Left colon (tissue), 2 donors: ENCODE measurements around the gene C1QBP. TPM values are rescaled to one million over a fixed set of nuclear protein-coding genes. Genes with fewer than 3 reads are reported as not detected.
"Not testable (repeated sequence)": the region's sequence is repeated elsewhere in the genome, so short reads cannot be mapped to it uniquely, and the experiment has no call there.

Source experiments
- ATAC-seq: fragments of 200-7000 bp; cut with Tn5 transposase; one replicate; pipeline ENCODE4 v1.9.1; 2020; ENCODE audit warnings: mild to moderate bottlenecking, moderate library complexity
- DNase-seq, 2 donors: peaks; one replicate each; pipeline ENCODE4 v3.0.0-alpha.2; 2020
- intact Hi-C, 2 donors: fragments of 100-400 bp; cut with DNase I in 1 of 2; cut with micrococcal nuclease in 1 of 2; formaldehyde crosslinking; loops; one replicate each; pipeline versions ENCODE4 v1.11.2 to v1.14.0; 2022; cut with DNase I, micrococcal nuclease
- total RNA-seq, 2 donors: library from RNA; stranded (reverse); fragmentation: NEBNext Ultra II Directional; extraction: Animal tissue kit (Norgen Biotek cat#: 25700); gene quantifications; one replicate each; pipeline ENCODE4 v1.2.1, GENCODE V29; 2021
- donor health status: DM: no; HTN: no; CAD: no.
- donor health status: DM: yes; HTN: yes; CAD: no.

C1QBP gene
- total RNA-seq, 2 donors from 2014 or later, result 98.9 to 134 TPM

DNA sequence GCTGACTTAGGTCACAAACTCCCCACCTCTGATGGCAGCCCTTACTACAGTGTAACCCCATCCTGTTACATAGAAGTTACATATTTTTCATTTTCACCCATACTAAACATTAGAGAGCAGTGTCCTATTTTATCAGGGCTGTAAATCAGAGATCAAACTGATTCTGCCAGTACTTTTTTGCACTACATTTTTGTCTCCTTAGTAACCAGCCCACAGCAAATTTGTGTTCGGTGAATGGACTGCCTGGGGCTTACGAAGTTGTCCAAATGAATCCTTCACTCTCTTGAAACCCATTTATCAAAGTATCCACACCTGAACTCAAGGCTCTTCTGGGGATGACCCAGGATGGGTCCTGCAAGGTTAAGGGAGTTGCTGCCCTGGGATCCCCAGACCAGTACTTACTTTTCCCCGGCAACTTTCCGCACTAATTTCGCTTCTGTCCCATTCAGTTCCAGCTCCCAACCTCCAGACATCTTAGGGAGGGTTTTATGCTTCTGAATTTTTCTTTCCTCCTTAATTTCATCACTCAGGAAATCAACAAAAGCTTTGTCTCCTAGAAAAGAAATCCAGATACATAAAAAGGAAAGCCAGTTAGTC lies 1.1 kb downstream of the C1QBP start:
- intact Hi-C loops, result no loop called here
- DNase-seq (no peak), ATAC-seq (no peak)

DNA sequence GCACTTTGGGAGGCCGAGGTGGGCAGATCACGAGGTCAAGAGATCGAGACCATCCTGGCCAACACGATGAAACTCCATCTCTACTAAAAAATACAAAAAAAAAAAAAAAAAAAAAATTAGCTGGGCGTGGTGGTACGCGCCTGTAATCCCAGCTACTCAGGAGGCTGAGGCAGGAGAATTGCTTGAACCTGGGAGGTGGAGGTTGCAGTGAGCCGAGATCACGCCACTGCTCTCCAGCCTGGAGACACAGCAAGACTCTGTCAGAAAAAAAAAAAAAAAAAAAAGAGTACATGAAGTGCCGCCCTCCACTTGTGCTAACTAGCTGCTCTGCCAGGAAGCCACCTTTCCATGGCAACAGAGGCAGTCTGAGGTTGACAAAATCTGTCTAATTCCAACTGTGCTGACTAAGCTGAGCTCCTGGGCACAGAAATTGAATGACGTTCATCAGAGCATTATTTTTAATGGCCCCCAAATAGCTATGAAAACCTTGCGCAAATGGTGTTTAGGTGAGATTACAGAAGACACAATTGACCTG lies 3.1 kb downstream of the C1QBP start:
- intact Hi-C loops, DNase-seq, ATAC-seq: not testable (repeated sequence)

- no peak for DNase-seq
- intact Hi-C loops, result no loop called here
- no peak for ATAC-seq
These were observed 4.0 kb downstream of the C1QBP start for GRCh38 chr17:5434984-5435383.

DNA sequence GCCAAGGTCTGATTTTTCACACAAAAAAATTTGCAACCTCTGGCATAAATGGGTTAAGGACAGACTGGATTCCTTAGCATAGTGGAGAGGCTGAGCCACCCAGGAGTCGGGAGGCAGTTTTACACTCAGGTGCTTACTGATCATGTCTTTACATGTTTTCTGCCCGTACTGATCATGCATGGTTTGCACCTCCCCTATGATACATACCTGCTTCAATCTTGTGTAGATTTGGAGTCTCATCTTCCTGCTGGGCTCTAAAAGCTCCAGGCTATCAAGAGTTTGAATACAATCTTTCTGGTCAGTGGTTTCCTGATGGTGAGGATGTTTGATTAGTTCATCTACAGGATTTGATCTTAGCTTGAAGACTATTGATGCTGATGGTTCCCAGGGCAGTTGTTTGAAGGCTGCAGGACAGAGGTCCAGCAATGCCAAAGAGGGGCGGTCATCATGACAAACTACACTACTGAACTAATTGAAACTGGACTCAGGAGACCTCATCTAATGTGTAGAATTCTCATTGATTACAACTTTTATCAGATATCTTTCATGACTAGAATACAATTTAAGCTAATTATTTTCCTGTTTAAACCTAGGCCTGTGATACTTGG lies 6.9 kb downstream of the C1QBP start:
- ATAC-seq (no peak), DNase-seq (no peak)
- intact Hi-C loops, result no loop called here

GRCh38 chr17:5431234-5431633 lies 7.7 kb downstream of the C1QBP start:
- DNase-seq, intact Hi-C loops, ATAC-seq: not testable (repeated sequence)

GRCh38 chr17:5430413-5430999 lies 8.4 kb downstream of the C1QBP start:
- intact Hi-C loops, result no loop called here
- ATAC-seq, result no peak

DNA sequence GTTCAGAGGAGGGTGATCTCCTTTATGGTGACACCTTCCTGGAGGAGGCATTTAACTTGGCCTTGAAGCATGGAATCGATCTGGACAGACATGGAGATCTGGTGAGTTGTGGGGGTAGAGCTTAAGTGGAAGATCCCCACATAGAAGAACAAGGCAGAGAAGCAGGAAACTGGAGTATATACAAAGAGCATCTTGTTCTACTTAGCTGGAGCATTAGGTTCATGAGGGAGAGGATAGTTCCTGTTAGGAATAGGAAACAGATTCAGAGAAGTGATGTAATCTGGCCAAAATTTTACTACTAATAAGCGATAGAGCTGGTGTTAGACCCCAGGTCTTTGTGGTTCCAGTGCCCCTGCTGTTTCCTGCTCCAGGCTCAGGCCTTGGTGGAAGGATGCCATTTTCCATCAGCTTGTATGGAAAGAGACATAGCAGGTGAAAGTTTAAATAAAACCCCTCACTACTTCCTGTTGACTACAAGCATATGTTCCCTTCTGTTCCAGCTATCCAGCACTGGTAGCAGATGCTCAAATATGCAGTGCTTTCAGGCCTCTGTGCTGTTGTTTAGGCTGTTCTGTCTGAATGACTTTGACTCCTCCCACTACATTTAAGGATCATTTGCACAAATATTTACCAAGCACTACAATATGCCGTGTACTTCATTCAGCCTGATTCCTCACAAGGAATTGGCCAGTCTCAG lies 9.6 kb downstream of the C1QBP start:
- ATAC-seq (peak; percentile 52), DNase-seq (no peak)
- intact Hi-C loops, result no loop called here

More at GRCh38 chr17:5430413-5430999, 8.4 kb downstream of the C1QBP start:
- DNase-seq, result no peak

GRCh38 chr17:5425826-5426225 lies 13.1 kb downstream of the C1QBP start:
- ATAC-seq, result no peak
- no peak for DNase-seq
- intact Hi-C loops, result no loop called here

DNA sequence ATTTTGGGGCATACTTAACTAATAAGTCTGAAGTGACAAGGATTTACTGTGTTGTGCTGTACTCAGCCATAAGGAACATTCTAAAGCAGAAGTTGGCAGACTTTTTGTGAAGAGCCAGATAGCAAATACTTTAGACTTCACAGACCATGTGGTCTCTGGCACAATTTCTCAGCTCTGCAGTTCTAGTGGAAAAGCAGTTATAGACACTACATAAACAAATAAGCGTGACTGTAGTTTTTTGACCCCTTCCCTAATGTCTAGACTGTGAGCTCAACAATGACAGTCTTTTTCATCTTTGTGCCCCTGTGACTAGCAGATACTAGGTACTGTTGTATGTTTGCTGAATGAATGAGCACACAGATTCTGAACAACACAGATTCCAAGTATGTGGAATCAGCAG lies 14.0 kb downstream of the C1QBP start:
- intact Hi-C loops, result no loop called here
- DNase-seq (no peak), ATAC-seq (no peak)

- intact Hi-C loops, result no loop called here
- DNase-seq, result no peak
- ATAC-seq, result no peak
These were observed 16.4 kb downstream of the C1QBP start for GRCh38 chr17:5422505-5422904.

DNA sequence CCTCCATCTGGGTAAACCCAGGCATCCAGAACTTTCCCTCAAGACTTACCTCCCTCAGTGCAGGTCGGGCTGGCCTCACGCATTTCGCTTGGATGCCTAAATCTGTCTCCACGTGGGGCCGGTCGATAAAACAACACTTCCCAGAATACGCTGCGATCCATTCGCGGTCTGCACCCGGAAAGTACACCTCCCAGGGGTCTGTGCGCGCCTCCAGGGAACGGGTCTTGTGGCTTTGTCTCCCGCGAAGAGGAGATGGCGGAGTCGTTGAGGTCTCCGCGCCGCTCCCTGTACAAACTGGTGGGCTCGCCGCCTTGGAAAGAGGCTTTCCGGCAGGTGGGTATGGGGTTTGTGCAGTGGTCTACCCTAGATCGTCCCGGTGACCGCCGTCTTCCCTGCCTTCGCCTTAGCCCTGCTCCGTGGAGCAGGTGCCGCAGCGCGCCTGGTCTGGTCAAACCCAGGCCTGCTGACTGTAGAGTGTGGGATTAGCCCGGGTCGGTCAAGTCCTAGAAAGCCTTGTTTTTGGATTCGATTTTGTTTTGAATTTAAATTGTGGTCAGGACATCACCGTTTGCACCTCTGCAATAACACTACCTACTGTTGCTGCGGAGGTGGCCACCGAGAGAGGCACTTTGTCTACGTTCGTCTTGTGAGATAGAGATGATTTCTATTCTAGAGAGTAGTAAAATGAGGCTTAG lies 18.8 kb downstream of the C1QBP start, which contains the start of gene RPAIN:
Gene RPAIN (plus strand): TSS at position 224 of the 695 bp plus-strand sequence. CDS start 29 bp downstream, at position 253.
- intact Hi-C loops, result no loop called here
- ATAC-seq, result peak; percentile 74
- peak; percentile 90 to 91 for DNase-seq

DNA sequence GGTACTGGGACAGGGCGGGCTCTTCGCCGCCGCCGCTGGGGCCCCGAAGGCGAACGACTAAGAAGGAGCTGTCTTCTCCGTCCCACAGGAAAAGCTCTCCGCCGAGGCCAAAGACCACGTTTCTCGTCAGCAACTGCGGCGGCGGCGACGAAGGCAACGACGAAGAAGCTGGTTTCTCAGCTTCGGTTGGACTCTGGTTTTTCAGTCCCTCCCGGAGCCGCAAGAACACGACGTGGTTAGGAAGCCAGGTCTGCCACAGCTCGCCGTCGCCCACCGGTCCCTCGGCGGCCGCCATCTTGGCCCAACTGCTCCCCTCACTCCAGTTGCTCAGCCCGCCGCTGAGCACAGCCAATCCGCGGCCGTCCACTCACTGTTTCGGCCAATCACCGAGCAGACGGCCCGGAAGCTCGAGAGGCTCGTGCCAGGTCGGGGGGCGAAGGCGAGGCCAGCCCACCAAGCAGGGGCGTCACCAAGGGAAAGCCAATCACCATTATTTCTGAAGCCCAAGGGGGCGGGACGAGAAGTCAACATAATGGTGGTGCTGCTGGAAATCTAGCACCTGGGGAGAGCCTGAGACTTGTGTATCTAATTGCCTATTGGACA lies 19.5 kb downstream of the C1QBP start, which contains the start of gene NUP88:
Gene NUP88 (minus strand): TSS at position 307 of the 603 bp plus-strand sequence. CDS start 12 bp downstream, at position 295.
- DNase-seq (peak; percentile 94 to 98), ATAC-seq (peak; percentile 88)
- intact Hi-C loops, result no loop called here

- ATAC-seq (peak; percentile 52), DNase-seq (peak; percentile 58 to 68)
- intact Hi-C loops, result no loop called here
These were observed 20.0 kb downstream of the C1QBP start for GRCh38 chr17:5418858-5419355.

DNA sequence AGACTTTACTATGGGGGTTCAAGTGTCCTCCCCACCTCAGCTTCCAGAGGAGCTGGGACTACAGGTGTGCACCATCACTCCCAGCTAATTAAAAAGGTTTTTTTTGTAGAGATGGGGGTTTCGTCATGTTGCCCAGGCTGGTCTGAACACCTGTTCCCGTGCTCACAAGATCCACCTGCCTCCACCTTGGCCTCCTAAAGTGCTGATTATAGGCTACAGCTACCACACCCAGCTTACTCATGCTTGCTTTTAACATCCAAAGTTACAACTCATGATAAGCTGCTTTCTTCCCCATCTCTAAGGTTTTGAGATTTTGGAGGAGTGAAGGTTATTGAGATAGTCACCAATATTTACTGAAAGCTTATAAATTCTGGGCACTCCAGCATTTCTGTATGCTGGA lies 22.1 kb downstream of the C1QBP start:
- peak; percentile 33 to 65 for DNase-seq
- ATAC-seq, result peak; percentile 44
- intact Hi-C loops, result no loop called here

DNA sequence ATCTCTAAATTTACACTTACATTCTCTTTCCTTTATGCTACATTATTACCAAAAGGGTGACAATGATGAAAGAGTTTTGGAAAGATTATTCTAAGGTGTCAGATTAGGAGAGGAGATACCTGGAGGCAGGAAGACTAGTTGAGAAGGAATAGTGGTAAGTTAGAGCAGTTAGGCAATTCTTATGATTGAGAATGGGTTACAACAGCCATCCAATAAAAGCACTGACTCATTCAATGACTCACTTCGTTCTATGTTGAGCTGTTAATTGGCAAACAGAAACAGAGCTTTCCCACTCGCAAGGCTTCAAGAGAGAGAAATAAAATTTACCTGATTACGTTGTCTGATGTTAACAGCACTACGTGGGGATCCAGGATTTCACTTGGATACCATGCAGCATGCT lies 25.3 kb downstream of the C1QBP start:
- DNase-seq, result no peak
- intact Hi-C loops, result no loop called here
- ATAC-seq, result peak; percentile 76

- intact Hi-C loops, result no loop called here
- ATAC-seq (no peak), DNase-seq (no peak)
These were observed 28.2 kb downstream of the C1QBP start for GRCh38 chr17:5410594-5411272.

DNA sequence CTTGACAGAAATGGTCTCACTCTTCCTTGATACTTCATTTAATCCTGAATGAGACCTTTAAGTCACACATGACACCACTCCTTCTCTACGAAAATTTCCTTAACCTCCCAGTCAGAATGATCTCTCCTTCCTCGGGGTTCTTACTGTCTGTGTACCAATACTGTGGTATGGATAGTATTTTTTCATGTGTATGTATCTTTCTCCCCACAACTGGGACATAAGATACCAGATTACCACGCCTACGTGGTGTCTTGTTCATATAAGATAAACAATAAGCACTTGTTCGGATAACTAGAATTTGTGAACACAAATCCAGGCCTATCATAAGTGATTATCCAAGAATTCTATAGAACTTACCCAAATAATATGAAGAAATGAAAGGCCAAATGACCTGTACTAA lies 30.8 kb downstream of the C1QBP start:
- intact Hi-C loops, result no loop called here
- DNase-seq, result no peak
- ATAC-seq, result no peak

- intact Hi-C loops, result no loop called here
- peak; percentile 85 for ATAC-seq
- no peak for DNase-seq
These were observed 33.6 kb downstream of the C1QBP start for GRCh38 chr17:5405400-5405799.
